Measurements from ENCODE around the gene SYNGAP1.

Gene SYNGAP1

GRCh38 chr6:33404884-33405283 is 15.0 kb upstream of the SYNGAP1 start:
- no peak for DNase-seq (ENCODE audit: low read depth)

- DNase-seq (ENCODE audit: low read depth): no peak
Measured at GRCh38 chr6:33405386-33405940, 14.4 kb upstream of the SYNGAP1 start.

GRCh38 chr6:33406126-33406525 is 13.7 kb upstream of the SYNGAP1 start:
- no peak for DNase-seq (ENCODE audit: low read depth)

GRCh38 chr6:33407132-33407718 is 12.6 kb upstream of the SYNGAP1 start:
- no peak for DNase-seq (ENCODE audit: low read depth)

GRCh38 chr6:33410050-33410710 is 9.7 kb upstream of the SYNGAP1 start:
- peak; percentile 97 for DNase-seq (ENCODE audit: low read depth)

GRCh38 chr6:33410711-33411631 is 8.9 kb upstream of the SYNGAP1 start, which contains the start of gene PHF1:
TSS of gene PHF1 (plus strand) at chr6:33411014. CDS start at chr6:33412264, 1,250 bp downstream.
- no peak for DNase-seq (ENCODE audit: low read depth)

GRCh38 chr6:33411632-33412005 is 8.2 kb upstream of the SYNGAP1 start:
- DNase-seq (ENCODE audit: low read depth): no peak

GRCh38 chr6:33412140-33413009 is 7.5 kb upstream of the SYNGAP1 start:
- no peak for DNase-seq (ENCODE audit: low read depth)

- no peak for DNase-seq (ENCODE audit: low read depth)
Measured at GRCh38 chr6:33413241-33414120, 6.4 kb upstream of the SYNGAP1 start.

GRCh38 chr6:33414592-33415271 is 5.1 kb upstream of the SYNGAP1 start:
- no peak for DNase-seq (ENCODE audit: low read depth)

- DNase-seq (ENCODE audit: low read depth): no peak
Measured at GRCh38 chr6:33415831-33416230, 4.0 kb upstream of the SYNGAP1 start.

- DNase-seq (ENCODE audit: low read depth): no peak
Measured at GRCh38 chr6:33416386-33417127, 3.3 kb upstream of the SYNGAP1 start.

GRCh38 chr6:33417128-33417902 is 2.5 kb upstream of the SYNGAP1 start:
- DNase-seq (ENCODE audit: low read depth): no peak

- peak; percentile 98 for DNase-seq (ENCODE audit: low read depth)
Measured at GRCh38 chr6:33417903-33418689, 1.8 kb upstream of the SYNGAP1 start, which contains the start of gene CUTA. TSS of gene CUTA (minus strand) at chr6:33418107. CDS start at chr6:33418000, 107 bp downstream.

- DNase-seq (ENCODE audit: low read depth): no peak
Measured at GRCh38 chr6:33418690-33419291, 1.1 kb upstream of the SYNGAP1 start.

GRCh38 chr6:33420491-33421343 is 852 bp downstream of the SYNGAP1 start:
- DNase-seq (ENCODE audit: low read depth): no peak
